AG04450 (cell line): Measurements from ENCODE around the gene NBPF8. TPM values are rescaled to one million over a fixed set of nuclear protein-coding genes. Genes with fewer than 3 reads are reported as not detected.
"Not testable (repeated sequence)": the region's sequence is repeated elsewhere in the genome, so short reads cannot be mapped to it uniquely, and the experiment has no call there.

ENCODE experiments used
- CTCF ChIA-PET: fragments of 300-600, 350-600 bp; formaldehyde crosslinking; extraction: SDS; loops from one replicate; lab custom pipeline; 2022; ENCODE audit warnings: antibody characterized with exemption, inconsistent platforms; lab: Charles Lee
- POLR2A ChIA-PET: fragments of 350-600 bp; formaldehyde crosslinking; extraction: SDS; loops from one replicate; lab custom pipeline; 2021; ENCODE audit warnings: antibody characterized with exemption, inconsistent platforms; lab: Yijun Ruan, JAX
- DNase-seq: peaks from one replicate; pipeline ENCODE4 v3.0.0-alpha.2; 2011; ENCODE audit warnings: low read depth, low spot score
- H3K27ac ChIP-seq: one replicate; pipeline ENCODE4 v1.5.1; 2012; ENCODE audit warnings: low read depth, low read length, control low read depth
- H3K27me3 ChIP-seq: one replicate; pipeline ENCODE4 v1.6.0; 2012; ENCODE audit warnings: low read length; ENCODE audit not compliant: control insufficient read depth, insufficient read depth
- H3K4me3 ChIP-seq: 2 replicates; pipeline ENCODE4 v1.5.1; 2011; ENCODE audit warnings: mild to moderate bottlenecking, low read depth, low read length, control low read depth
- H3K9me3 ChIP-seq: 2 replicates; pipeline ENCODE4 v1.5.1; 2012; ENCODE audit warnings: low read length; ENCODE audit not compliant: control insufficient read depth, insufficient read depth
- polyA plus RNA-seq: library from polyadenylated mRNA; depleted of rRNA; stranded (reverse); fragments of >200 nt; gene quantifications from 2 replicates; pipeline ENCODE4 v1.2.3, GENCODE V29; 2011; rRNA removed

Gene NBPF8
- polyA plus RNA-seq, 1 experiment, result 30.1 TPM

DNA sequence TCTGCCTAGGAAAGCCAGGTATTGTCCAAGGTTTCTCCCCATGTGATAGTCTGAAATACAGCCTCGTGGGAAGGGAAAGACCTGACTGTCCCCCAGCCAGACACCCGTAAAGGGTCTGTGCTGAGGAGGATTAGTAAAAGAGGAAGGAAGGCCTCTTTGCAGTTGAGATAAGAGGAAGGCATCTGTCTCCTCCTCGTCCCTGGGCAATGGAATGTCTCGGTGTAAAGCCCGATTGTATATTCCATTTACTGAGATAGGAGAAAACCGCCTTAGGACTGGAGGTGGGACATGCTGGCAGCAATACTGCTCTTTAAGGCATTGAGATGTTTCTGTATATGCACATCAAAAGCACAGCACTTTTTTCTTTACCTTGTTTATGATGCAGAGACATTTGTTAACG is 10.2 kb downstream of the NBPF8 start:
- H3K27me3 ChIP-seq, CTCF ChIA-PET, POLR2A ChIA-PET, H3K27ac ChIP-seq, DNase-seq, H3K4me3 ChIP-seq, H3K9me3 ChIP-seq: not testable (repeated sequence)

DNA sequence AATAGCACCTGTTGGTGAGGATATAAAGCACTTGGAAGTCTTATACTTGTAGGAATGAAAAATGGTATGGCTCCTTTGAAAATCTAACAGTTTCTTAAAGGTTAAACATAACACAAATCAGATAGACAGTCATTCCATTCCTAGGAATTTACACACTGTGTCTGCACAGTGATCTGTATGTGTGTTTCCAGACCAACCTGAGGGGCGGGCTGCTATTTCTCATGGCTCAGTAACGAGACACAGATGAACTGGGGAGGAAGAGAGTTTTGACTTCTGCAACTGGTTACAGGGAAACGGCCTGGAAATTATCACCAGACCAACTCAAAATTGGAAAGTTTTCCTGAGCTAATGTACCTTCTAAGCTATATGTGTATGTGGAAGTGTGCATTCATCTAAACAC is 16.8 kb downstream of the NBPF8 start:
- H3K4me3 ChIP-seq, DNase-seq, H3K27ac ChIP-seq, H3K27me3 ChIP-seq, POLR2A ChIA-PET, H3K9me3 ChIP-seq, CTCF ChIA-PET: not testable (repeated sequence)

DNA sequence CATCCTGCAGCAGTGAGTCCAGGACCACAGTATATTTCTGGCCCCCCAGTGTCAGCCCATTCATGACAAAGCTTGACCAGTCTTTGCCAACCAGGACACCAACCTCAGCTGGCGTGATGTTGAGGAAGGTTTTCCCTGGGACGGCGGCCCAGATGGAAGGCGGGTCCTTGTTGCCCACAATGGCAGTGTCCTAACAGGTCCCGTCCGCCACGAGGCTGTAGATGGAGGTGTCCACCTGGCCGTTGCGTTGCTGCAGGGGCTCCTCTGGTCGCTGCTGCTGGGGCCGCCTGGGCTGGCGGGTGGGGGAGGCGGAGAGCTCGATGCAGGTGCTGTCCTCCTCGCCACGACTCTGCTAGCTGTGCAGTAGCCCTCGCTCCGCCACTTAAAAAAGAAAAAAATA is 19.0 kb downstream of the NBPF8 start:
- H3K4me3 ChIP-seq, H3K27me3 ChIP-seq, H3K27ac ChIP-seq, POLR2A ChIA-PET, H3K9me3 ChIP-seq, CTCF ChIA-PET, DNase-seq: not testable (repeated sequence)

DNA sequence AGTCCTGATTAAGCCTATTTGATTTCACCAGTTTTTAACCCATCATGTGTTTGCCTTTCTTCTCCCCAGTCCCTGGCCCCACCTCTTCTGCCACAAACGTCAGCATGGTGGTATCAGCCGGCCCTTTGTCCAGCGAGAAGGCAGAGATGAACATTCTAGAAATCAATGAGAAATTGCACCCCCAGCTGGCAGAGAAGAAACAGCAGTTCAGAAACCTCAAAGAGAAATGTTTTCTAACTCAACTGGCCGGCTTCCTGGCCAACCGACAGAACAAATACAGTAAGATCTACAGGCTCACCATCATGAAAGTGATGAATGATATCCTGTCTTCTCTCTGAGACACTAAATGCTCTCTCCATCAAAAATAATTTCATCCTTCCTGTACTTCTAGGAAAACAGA is 34.3 kb downstream of the NBPF8 start:
- DNase-seq, CTCF ChIA-PET, POLR2A ChIA-PET, H3K4me3 ChIP-seq, H3K27ac ChIP-seq, H3K9me3 ChIP-seq, H3K27me3 ChIP-seq: not testable (repeated sequence)

Other genes starting within 250 kb of the NBPF8 start
- 60.0 and 73.9 TPM in 2 replicates for gene SEC22B, start 238.5 kb upstream of the NBPF8 start, polyA plus RNA-seq